Endothelial cell of umbilical vein (primary cell): ENCODE measurements around the gene PET100. TPM values are rescaled to one million over a fixed set of nuclear protein-coding genes. Genes with fewer than 3 reads are reported as not detected.

Experiments used
- BruUV-seq: library from RNA; stranded (reverse); fragments of 400-500 nt; replicated peaks from 2 replicates; lab custom pipeline; 2021; lab: Mats Ljungman, UMichigan
- CTCF ChIA-PET: fragments of 300-600, 350-600 bp; sonication (Branson Sonifier 250); formaldehyde crosslinking; loops from one replicate; lab custom pipeline; 2021; ENCODE audit warnings: antibody characterized with exemption, inconsistent platforms; lab: Charles Lee
- POLR2A ChIA-PET: fragments of 300-600, 350-600 bp; sonication (Branson Sonifier 250); formaldehyde crosslinking; loops from one replicate; lab custom pipeline; 2021; ENCODE audit warnings: antibody characterized with exemption, inconsistent platforms; lab: Charles Lee
- DNase-seq: peaks from one replicate; pipeline ENCODE4 v3.0.0-alpha.2; 2011; ENCODE audit warnings: low read depth, low spot score
- FAIRE-seq: peaks from 2 replicates; lab custom pipeline; 2011; peaks lifted over from hg19 to GRCh38; lab: Jason Lieb, UNC
- H2AFZ ChIP-seq: 2 replicates; pipeline ENCODE4 v1.6.0; 2012; ENCODE audit warnings: low read depth, low read length, control low read depth, inconsistent platforms
- H3K27ac ChIP-seq: 2 replicates; pipeline ENCODE4 v1.5.1; 2011; ENCODE audit warnings: low read depth, mild to moderate bottlenecking, control low read depth, low read length, moderate library complexity; ENCODE audit not compliant: insufficient read depth
- H3K27me3 ChIP-seq, 2 experiments: 2 replicates each; pipeline versions ENCODE4 v1.6.0 to v1.6.1; 2011; ENCODE audit warnings: low read length in 2 of 2, mixed read lengths in 1 of 2; ENCODE audit not compliant: control insufficient read depth in 2 of 2, insufficient read depth in 2 of 2
- H3K36me3 ChIP-seq, 2 experiments: 2 replicates in 1 of 2; 3 replicates in 1 of 2; pipeline ENCODE4 v1.5.1; 2011; ENCODE audit warnings: low read length in 2 of 2, mild to moderate bottlenecking in 1 of 2, moderate library complexity in 1 of 2; ENCODE audit not compliant: control insufficient read depth in 2 of 2, insufficient read depth in 2 of 2; ENCODE audit errors: extremely low read depth in 1 of 2
- H3K4me1 ChIP-seq: 3 replicates; pipeline ENCODE4 v1.5.1; 2011; ENCODE audit warnings: mild to moderate bottlenecking, low read length; ENCODE audit not compliant: control insufficient read depth, insufficient read depth; ENCODE audit errors: extremely low read depth
- H3K4me2 ChIP-seq: 2 replicates; pipeline ENCODE4 v1.6.1; 2011; ENCODE audit warnings: low read length, control low read depth, mixed read lengths; ENCODE audit not compliant: insufficient read depth
- H3K4me3 ChIP-seq, 3 experiments: fragments of 200-600 bp in 1 of 3; sonication (generic), shearing (Covaris generic) in 1 of 3; replicated peaks in 1 of 3; 2 replicates each; pipeline ENCODE4 v1.5.1; 2011 to 2016; ENCODE audit warnings: control low read depth in 3 of 3, low read length in 3 of 3, mild to moderate bottlenecking in 2 of 3, inconsistent platforms in 1 of 3, low read depth in 1 of 3, moderate library complexity in 1 of 3; ENCODE audit not compliant: insufficient read depth in 1 of 3
- H3K79me2 ChIP-seq: 2 replicates; pipeline ENCODE4 v1.6.0; 2012; ENCODE audit warnings: low read length, inconsistent platforms; ENCODE audit not compliant: control insufficient read depth, insufficient read depth
- H3K9ac ChIP-seq: replicated peaks from 2 replicates; pipeline ENCODE3; 2011; ENCODE audit warnings: low read length, control low read depth; ENCODE audit not compliant: insufficient read depth; ENCODE audit errors: extremely low read depth
- H3K9me1 ChIP-seq: replicated peaks from 3 replicates; pipeline ENCODE4 v1.6.0; 2011; ENCODE audit warnings: mild to moderate bottlenecking, low read length; ENCODE audit not compliant: control insufficient read depth, insufficient read depth; ENCODE audit errors: extremely low read depth
- H3K9me3 ChIP-seq: replicated peaks from 2 replicates; pipeline ENCODE4 v1.5.1; 2012; ENCODE audit warnings: low read length, inconsistent platforms; ENCODE audit not compliant: control insufficient read depth, insufficient read depth
- H4K20me1 ChIP-seq: replicated peaks from 2 replicates; pipeline ENCODE3; 2011; ENCODE audit warnings: mild to moderate bottlenecking, low read length; ENCODE audit not compliant: control insufficient read depth, insufficient read depth; ENCODE audit errors: extremely low read depth
- EZH2 ChIP-seq: IDR thresholded peaks from 2 replicates; pipeline ENCODE4 v1.6.1; 2012; ENCODE audit warnings: borderline replicate concordance, low read depth, mild to moderate bottlenecking, moderate library complexity, low read length, inconsistent platforms; ENCODE audit not compliant: severe bottlenecking
- FOS ChIP-seq: IDR thresholded peaks from 2 replicates; pipeline ENCODE4 v1.6.1; 2011; ENCODE audit warnings: mild to moderate bottlenecking, low read length, moderate library complexity, borderline replicate concordance; ENCODE audit not compliant: insufficient read depth
- GATA2 ChIP-seq: IDR thresholded peaks from 2 replicates; pipeline ENCODE4 v1.7.0; 2011; ENCODE audit warnings: low read depth, mild to moderate bottlenecking, moderate library complexity, mixed read lengths, low read length; ENCODE audit not compliant: insufficient read length, insufficient read depth
- JUN ChIP-seq: IDR thresholded peaks from 2 replicates; pipeline ENCODE4 v1.6.1; 2011; ENCODE audit warnings: borderline replicate concordance, low read depth; ENCODE audit not compliant: insufficient read length, insufficient read depth
- MYC ChIP-seq: IDR thresholded peaks from one replicate; pipeline ENCODE4 v1.6.1; 2011; ENCODE audit warnings: mild to moderate bottlenecking, low read depth, low read length
- POLR2A ChIP-seq: IDR thresholded peaks from 2 replicates; pipeline ENCODE4 v1.6.1; 2012; ENCODE audit warnings: low read depth, mild to moderate bottlenecking, control low read depth, low read length
- POLR2AphosphoS5 ChIP-seq: IDR thresholded peaks from 2 replicates; pipeline ENCODE4 v1.6.1; 2012; ENCODE audit warnings: low read depth, mild to moderate bottlenecking, control low read depth, low read length, moderate library complexity; ENCODE audit not compliant: insufficient read depth
- dilution Hi-C: fragments of 300-500 bp; cut with MboI; formaldehyde crosslinking; loops from one replicate; pipeline ENCODE4 v1.15.0; 2019; ENCODE audit warnings: low sequenced_read_pairs; ENCODE audit not compliant: extremely low pct_ligation_motif_present
- intact Hi-C: fragments of 100-400 bp; cut with micrococcal nuclease; formaldehyde crosslinking; loops from one replicate; pipeline ENCODE4 v1.10.0; 2022
- polyA plus RNA-seq, 4 experiments: library from polyadenylated mRNA; depleted of rRNA in 3 of 4; stranded (reverse) in 3 of 4; unstranded in 1 of 4; fragments of >200 nt; gene quantifications; 2 replicates each; pipeline versions ENCODE4 v1.2.1 to v1.2.3, GENCODE V29; 2011 to 2012; ENCODE audit warnings: missing spikeins in 1 of 4
- total RNA-seq: library from RNA; stranded (reverse); gene quantifications from 2 replicates; pipeline ENCODE4 v1.2.3, GENCODE V29; 2021
- TF ChIP-seq, protein P1 (sequence below), 2 donors: IDR thresholded peaks; 1 replicate in 1 of 2; 2 replicates in 1 of 2; pipeline ENCODE4 v1.5.1; 2011; ENCODE audit warnings: low read length in 2 of 2, mild to moderate bottlenecking in 2 of 2, moderate library complexity in 2 of 2, control low read depth in 1 of 2, inconsistent platforms in 1 of 2, low read depth in 1 of 2; ENCODE audit not compliant: insufficient read depth in 1 of 2; ENCODE audit errors: extremely low read depth in 1 of 2
- TF ChIP-seq, protein P2 (sequence below): IDR thresholded peaks from 2 replicates; pipeline ENCODE4 v1.6.1; 2011; ENCODE audit not compliant: insufficient read depth, insufficient read length

PET100 gene
- total and polyA plus RNA-seq, 2 donors (not counting 3 experiments of a cell fraction or from before 2014, with no cell fraction given) = 55.0 to 172 TPM

- Histone ChIP-seq H4K20me1 (no peaks in the 10 kb centered on the region), H3K36me3 (peaks cover 2 to 22% of the 10 kb centered on the region in 2 experiments), H3K27me3 (no peaks in the 10 kb centered on the region), H3K9me1 (no peaks in the 10 kb centered on the region), H3K4me2 (no peak overlapping the region), H3K79me2 (peaks cover 41% of the 10 kb centered on the region), H3K27ac (no peak overlapping the region), H2AFZ (no peak overlapping the region), H3K4me1 (peaks cover 16% of the 10 kb centered on the region), H3K9me3 (no peaks in the 10 kb centered on the region), H3K9ac (no peak overlapping the region), H3K4me3 (no peak overlapping the region)
- intact Hi-C loops (no loop called here), dilution Hi-C loops (no loop called here)
- TF ChIP-seq MYC (no peak), EZH2 (no peak), GATA2 (no peak), JUN (no peak), POLR2A (no peak), POLR2AphosphoS5 (no peak), FOS (no peak)
- TF ChIP-seq, protein P1, sequence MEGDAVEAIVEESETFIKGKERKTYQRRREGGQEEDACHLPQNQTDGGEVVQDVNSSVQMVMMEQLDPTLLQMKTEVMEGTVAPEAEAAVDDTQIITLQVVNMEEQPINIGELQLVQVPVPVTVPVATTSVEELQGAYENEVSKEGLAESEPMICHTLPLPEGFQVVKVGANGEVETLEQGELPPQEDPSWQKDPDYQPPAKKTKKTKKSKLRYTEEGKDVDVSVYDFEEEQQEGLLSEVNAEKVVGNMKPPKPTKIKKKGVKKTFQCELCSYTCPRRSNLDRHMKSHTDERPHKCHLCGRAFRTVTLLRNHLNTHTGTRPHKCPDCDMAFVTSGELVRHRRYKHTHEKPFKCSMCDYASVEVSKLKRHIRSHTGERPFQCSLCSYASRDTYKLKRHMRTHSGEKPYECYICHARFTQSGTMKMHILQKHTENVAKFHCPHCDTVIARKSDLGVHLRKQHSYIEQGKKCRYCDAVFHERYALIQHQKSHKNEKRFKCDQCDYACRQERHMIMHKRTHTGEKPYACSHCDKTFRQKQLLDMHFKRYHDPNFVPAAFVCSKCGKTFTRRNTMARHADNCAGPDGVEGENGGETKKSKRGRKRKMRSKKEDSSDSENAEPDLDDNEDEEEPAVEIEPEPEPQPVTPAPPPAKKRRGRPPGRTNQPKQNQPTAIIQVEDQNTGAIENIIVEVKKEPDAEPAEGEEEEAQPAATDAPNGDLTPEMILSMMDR (IDR thresholded peaks at IDR 0.05; ENCODE audit: extremely low read depth in 1 of 2, insufficient read depth in 1 of 2, low read depth in 1 of 2, low read length in 2 of 2) = no peak
- TF ChIP-seq, protein P2, sequence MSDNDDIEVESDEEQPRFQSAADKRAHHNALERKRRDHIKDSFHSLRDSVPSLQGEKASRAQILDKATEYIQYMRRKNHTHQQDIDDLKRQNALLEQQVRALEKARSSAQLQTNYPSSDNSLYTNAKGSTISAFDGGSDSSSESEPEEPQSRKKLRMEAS = no peak
- DNase-seq (no peak), FAIRE-seq (no peak)
- CTCF ChIA-PET = no interaction called here
- POLR2A ChIA-PET = no interaction called here
- BruUV-seq = no TSS peak
These were observed 2.4 kb upstream of the PET100 start for GRCh38 chr19:7627166-7627565.
